Psoas muscle (tissue), 8 donors: ENCODE measurements around the gene AHNAK. TPM values are rescaled to one million over a fixed set of nuclear protein-coding genes. Genes with fewer than 3 reads are reported as not detected.

Experiments
- ATAC-seq, 4 donors: fragments of 200-7000 bp; cut with Tn5 transposase; one replicate each; pipeline ENCODE4 v1.9.1; 2020; ENCODE audit warnings: moderate library complexity in 3 of 4, mild to moderate bottlenecking in 2 of 4
- DNase-seq, 2 donors: peaks; one replicate each; pipeline ENCODE4 v3.0.0-alpha.2; 2020
- H3K27ac ChIP-seq: fragments of 200-600 bp; one replicate; pipeline ENCODE4 v1.8.0; 2022
- H3K27me3 ChIP-seq, 3 donors: fragments of 200-600 bp in 1 of 3; one replicate each; pipeline versions ENCODE4 v1.6.1 to v1.8.0; 2013 to 2022; ENCODE audit warnings: low read length in 2 of 3, mild to moderate bottlenecking in 2 of 3, moderate library complexity in 1 of 3; ENCODE audit not compliant: insufficient read depth in 3 of 3
- H3K36me3 ChIP-seq, 2 donors: fragments of 200-600 bp in 1 of 2; one replicate each; pipeline versions ENCODE4 v1.6.1 to v1.8.0; 2013 to 2022; ENCODE audit warnings: low read depth in 1 of 2, mild to moderate bottlenecking in 1 of 2, moderate library complexity in 1 of 2; ENCODE audit not compliant: insufficient read depth in 1 of 2
- H3K4me1 ChIP-seq: fragments of 200-600 bp; one replicate; pipeline ENCODE4 v1.8.0; 2022
- H3K4me3 ChIP-seq: fragments of 200-600 bp; one replicate; pipeline ENCODE4 v1.8.0; 2022; ENCODE audit warnings: mild to moderate bottlenecking
- H3K9me3 ChIP-seq: fragments of 200-600 bp; one replicate; pipeline ENCODE4 v1.8.0; 2022
- WGBS, 3 donors: extraction: QIAGEN DNeasy Blood & Tissue Kit; methylation state at CpG; one replicate each; pipeline versions ENCODE4 v1.1.6 to v1.1.7; 2013; 5-methylcytosine and 5-hydroxymethylcytosine counted together
- intact Hi-C, 2 donors: fragments of 100-400 bp; cut with DNase I; formaldehyde crosslinking; loops; one replicate each; pipeline versions ENCODE4 v1.11.0 to v1.14.2; 2022
- polyA plus RNA-seq, 3 donors: library from polyadenylated mRNA; stranded (reverse); fragments of 200-250 nt; gene quantifications; one replicate each; pipeline ENCODE4 v1.2.3, GENCODE V29; 2013
- total RNA-seq, 4 donors: library from RNA; stranded (reverse); fragmentation: NEBNext Ultra II Directional in 2 of 4; extraction: Animal tissue kit (Norgen Biotek cat#: 25700) in 2 of 4; gene quantifications; one replicate each; pipeline versions ENCODE4 v1.2.1 to v1.2.4, GENCODE V29; 2021 to 2023
- TF ChIP-seq, protein P1 (sequence below): fragments of 200-600 bp; IDR thresholded peaks from one replicate; pipeline ENCODE4 v1.8.0; 2022; ENCODE audit warnings: antibody characterized with exemption
- donor health status: healthy with polysubstance abuse.
- donor health status: DM: no; HTN: no; CAD: no; lungs with moderate emphysema.
- donor health status: Bipolar disorder and iron deficiency.
- donor health status: healthy.
- donor health status: DM: yes; HTN: yes; CAD: no.
- donor health status: DM: no; HTN: no; CAD: no.
- donor health status: DM: no; HTN: no; CAD: no.
- donor health status: DM: yes; HTN: yes; CAD: no.

AHNAK gene
- total and polyA plus RNA-seq, 7 donors: 93.5 to 679 (median 376) TPM

- peaks cover 11% of the 10 kb centered on the region for H3K4me1 ChIP-seq
- ATAC-seq (no peak), DNase-seq (no peak)
- intact Hi-C loops: loop anchor here in 1 of 2 donors (10.0 kb wide), 2 partner anchors 301 to 471 kb away; no protein-coding TSS in a partner anchor
- WGBS, 3 donors: 43 to 71% (median 54%) methylated on average over 5 of the region's 5 CpGs
- no peak overlapping the region for H3K27ac ChIP-seq
- TF ChIP-seq, protein P1, sequence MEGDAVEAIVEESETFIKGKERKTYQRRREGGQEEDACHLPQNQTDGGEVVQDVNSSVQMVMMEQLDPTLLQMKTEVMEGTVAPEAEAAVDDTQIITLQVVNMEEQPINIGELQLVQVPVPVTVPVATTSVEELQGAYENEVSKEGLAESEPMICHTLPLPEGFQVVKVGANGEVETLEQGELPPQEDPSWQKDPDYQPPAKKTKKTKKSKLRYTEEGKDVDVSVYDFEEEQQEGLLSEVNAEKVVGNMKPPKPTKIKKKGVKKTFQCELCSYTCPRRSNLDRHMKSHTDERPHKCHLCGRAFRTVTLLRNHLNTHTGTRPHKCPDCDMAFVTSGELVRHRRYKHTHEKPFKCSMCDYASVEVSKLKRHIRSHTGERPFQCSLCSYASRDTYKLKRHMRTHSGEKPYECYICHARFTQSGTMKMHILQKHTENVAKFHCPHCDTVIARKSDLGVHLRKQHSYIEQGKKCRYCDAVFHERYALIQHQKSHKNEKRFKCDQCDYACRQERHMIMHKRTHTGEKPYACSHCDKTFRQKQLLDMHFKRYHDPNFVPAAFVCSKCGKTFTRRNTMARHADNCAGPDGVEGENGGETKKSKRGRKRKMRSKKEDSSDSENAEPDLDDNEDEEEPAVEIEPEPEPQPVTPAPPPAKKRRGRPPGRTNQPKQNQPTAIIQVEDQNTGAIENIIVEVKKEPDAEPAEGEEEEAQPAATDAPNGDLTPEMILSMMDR: no peak
- H3K36me3 ChIP-seq: peaks cover 0 to 12% of the 10 kb centered on the region in 2 donors
- no peaks in the 10 kb centered on the region for H3K9me3 ChIP-seq
- H3K4me3 ChIP-seq: no peak overlapping the region
- H3K27me3 ChIP-seq: no peaks in the 10 kb centered on the region
Observed at GRCh38 chr11:62393735-62394134, 152.9 kb downstream of the AHNAK start.

GRCh38 chr11:62393061-62393611 is 153.5 kb downstream of the AHNAK start:
- no peak overlapping the region for H3K27ac ChIP-seq
- intact Hi-C loops: loop anchor here in 1 of 2 donors (10.0 kb wide), 2 partner anchors 302 to 472 kb away; no protein-coding TSS in a partner anchor
- no peaks in the 10 kb centered on the region for H3K9me3 ChIP-seq
- H3K27me3 ChIP-seq: no peaks in the 10 kb centered on the region
- H3K4me1 ChIP-seq: peaks cover 9% of the 10 kb centered on the region
- ATAC-seq: no peak
- no peak overlapping the region for H3K4me3 ChIP-seq
- TF ChIP-seq, protein P1: no peak
- WGBS, 3 donors: 59 to 67% (median 63%) methylated on average over 12 of the region's 12 CpGs
- DNase-seq: no peak
- H3K36me3 ChIP-seq: peaks cover 0 to 12% of the 10 kb centered on the region in 2 donors

DNA sequence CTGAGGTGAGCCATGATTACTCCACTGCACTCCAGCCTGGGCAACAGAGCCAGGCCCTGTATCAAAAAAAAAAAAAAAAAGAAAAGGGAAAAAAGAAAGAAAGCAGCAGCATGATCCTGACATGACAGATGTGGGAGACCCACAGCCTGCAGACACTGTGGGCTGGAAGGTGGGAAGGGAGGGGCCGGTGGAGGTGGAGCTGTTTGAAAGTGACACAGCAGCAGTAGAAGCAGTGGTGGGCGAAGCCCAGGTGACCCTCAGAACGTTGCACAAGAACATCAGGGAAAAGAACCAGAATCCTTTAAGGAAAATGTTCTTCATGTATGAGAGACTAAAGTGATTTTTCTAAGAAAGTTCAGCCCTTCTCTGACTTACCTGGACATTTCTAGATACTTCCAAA is 154.1 kb downstream of the AHNAK start:
- Histone ChIP-seq H3K27ac (no peak overlapping the region), H3K36me3 (peaks cover 0 to 12% of the 10 kb centered on the region in 2 donors), H3K4me3 (no peak overlapping the region), H3K9me3 (no peaks in the 10 kb centered on the region), H3K27me3 (no peaks in the 10 kb centered on the region), H3K4me1 (peaks cover 4% of the 10 kb centered on the region)
- DNase-seq (no peak), ATAC-seq (no peak)
- intact Hi-C loops: loop anchor here in 1 of 2 donors (10.0 kb wide), 2 partner anchors 302 to 472 kb away; no protein-coding TSS in a partner anchor
- 75 to 86% (median 82%) methylated on average over 3 of the region's 3 CpGs for WGBS, 3 donors
- TF ChIP-seq, protein P1: no peak

DNA sequence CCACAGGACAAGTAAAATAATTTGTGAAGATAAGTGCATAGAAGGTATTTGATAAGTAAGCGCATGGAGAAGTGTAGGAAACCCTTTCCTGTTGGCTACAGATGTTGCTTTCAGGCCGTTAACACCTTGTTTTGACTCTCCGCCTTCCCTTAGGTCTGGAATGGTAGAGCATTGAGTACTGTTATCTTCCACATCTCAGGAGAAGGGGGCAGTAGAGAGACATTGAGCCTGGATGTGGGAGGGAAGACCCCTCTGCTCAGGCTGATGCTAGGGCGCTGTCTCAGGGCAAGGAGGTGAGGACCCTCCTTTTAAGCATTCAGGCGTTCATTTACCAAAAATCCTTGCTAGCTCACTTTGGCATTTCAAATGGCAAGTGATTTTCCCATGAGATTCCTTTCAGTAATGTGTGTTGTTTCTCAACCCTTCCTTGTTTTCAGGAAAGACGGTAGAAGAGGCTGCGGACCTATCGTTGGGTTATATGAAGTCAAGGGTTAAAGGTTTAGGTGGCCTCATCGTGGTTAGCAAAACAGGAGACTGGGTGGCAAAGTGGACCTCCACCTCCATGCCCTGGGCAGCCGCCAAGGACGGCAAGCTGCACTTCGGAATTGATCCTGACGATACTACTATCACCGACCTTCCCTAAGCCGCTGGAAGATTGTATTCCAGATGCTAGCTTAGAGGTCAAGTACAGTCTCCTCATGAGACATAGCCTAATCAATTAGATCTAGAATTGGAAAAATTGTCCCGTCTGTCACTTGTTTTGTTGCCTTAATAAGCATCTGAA is 154.8 kb downstream of the AHNAK start:
- H3K36me3 ChIP-seq: peaks cover 0 to 12% of the 10 kb centered on the region in 2 donors
- TF ChIP-seq, protein P1: no peak
- H3K27ac ChIP-seq: no peak overlapping the region
- DNase-seq (no peak), ATAC-seq (no peak)
- no peaks in the 10 kb centered on the region for H3K9me3 ChIP-seq
- WGBS, 3 donors: 83 to 87% (median 86%) methylated on average over 16 of the region's 16 CpGs
- no peak overlapping the region for H3K4me3 ChIP-seq
- H3K27me3 ChIP-seq: no peaks in the 10 kb centered on the region
- intact Hi-C loops: loop anchor here in 1 of 2 donors (10.0 kb wide), 2 partner anchors 303 to 473 kb away; no protein-coding TSS in a partner anchor
- peaks cover 4% of the 10 kb centered on the region for H3K4me1 ChIP-seq
